ENCODE data around the gene TAMALIN.

Gene TAMALIN

GRCh38 chr12:52014567-52015530 lies 8.1 kb downstream of the TAMALIN start:
- DNase-seq: no peak

- DNase-seq: no peak
These were observed 8.8 kb downstream of the TAMALIN start for GRCh38 chr12:52015532-52016041.

- no peak for DNase-seq
These were observed 11.8 kb downstream of the TAMALIN start for GRCh38 chr12:52018433-52019112.

GRCh38 chr12:52019113-52019770 lies 12.5 kb downstream of the TAMALIN start:
- DNase-seq: no peak

GRCh38 chr12:52020539-52021336 lies 14.0 kb downstream of the TAMALIN start:
- peak; percentile 55 for DNase-seq

- DNase-seq: no peak
These were observed 16.1 kb downstream of the TAMALIN start for GRCh38 chr12:52022841-52023181.

GRCh38 chr12:52023182-52023975 lies 16.6 kb downstream of the TAMALIN start:
- DNase-seq: peak; percentile 64

- DNase-seq: no peak
These were observed 17.4 kb downstream of the TAMALIN start for GRCh38 chr12:52023976-52024688.

GRCh38 chr12:52024845-52025230 lies 18.1 kb downstream of the TAMALIN start:
- no peak for DNase-seq

- no peak for DNase-seq
These were observed 19.5 kb downstream of the TAMALIN start for GRCh38 chr12:52026263-52026662.

- DNase-seq: no peak
These were observed 20.5 kb downstream of the TAMALIN start for GRCh38 chr12:52027085-52027843.

GRCh38 chr12:52029685-52030084 lies 22.9 kb downstream of the TAMALIN start:
- no peak for DNase-seq

- DNase-seq: peak; percentile 59
These were observed 25.7 kb downstream of the TAMALIN start for GRCh38 chr12:52032446-52032803.

GRCh38 chr12:52032804-52033445 lies 26.2 kb downstream of the TAMALIN start:
- peak; percentile 96 for DNase-seq

GRCh38 chr12:52033446-52034140 lies 26.8 kb downstream of the TAMALIN start:
- DNase-seq: no peak

- no peak for DNase-seq
These were observed 28.4 kb downstream of the TAMALIN start for GRCh38 chr12:52035190-52035589.

GRCh38 chr12:52035926-52036325 lies 29.2 kb downstream of the TAMALIN start:
- DNase-seq: no peak

- DNase-seq: peak; percentile 84
These were observed 29.9 kb downstream of the TAMALIN start for GRCh38 chr12:52036587-52037171.

All from fibroblast of skin of right quadriceps (primary cell).